Medulla oblongata (tissue), 1 donor: Measurements from ENCODE around the gene CYP26B1.
A peak's percentile ranks its signal among the peaks of the same experiment; 100 is the strongest.

Experiments used
- DNase-seq: peaks from one replicate; pipeline ENCODE4 v3.0.0-alpha.2; 2015; ENCODE audit errors: extremely low spot score

CYP26B1 gene

DNA sequence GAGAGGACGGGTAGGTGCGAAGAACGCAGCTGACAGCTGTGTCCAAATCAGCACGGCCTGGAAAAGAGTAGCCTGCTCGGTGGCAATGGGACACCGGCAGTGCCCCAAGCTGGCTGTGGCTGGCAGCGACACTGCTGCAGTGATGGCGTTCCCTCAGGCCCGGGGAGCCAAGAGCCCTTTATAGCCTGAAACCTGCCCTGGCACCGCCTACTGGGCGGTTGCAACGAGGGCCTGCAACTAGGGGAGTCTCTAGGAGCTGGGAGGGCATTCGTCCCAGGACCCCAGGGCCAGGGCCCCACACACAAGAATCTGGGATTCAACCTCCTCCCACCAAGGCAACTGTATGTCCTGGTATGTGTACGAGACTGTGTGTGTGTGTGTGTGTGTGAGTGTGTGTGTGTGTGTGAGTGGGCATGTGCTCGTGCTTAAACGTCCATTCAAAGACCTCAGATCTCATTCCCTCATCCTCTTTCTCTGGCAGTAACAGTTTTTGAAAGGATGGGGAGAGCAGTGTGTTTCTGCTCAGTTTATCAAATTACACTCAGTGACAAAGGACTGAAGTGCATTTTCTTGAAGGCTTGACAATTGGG lies 6.8 kb upstream of the CYP26B1 start:
- DNase-seq = no peak

DNA sequence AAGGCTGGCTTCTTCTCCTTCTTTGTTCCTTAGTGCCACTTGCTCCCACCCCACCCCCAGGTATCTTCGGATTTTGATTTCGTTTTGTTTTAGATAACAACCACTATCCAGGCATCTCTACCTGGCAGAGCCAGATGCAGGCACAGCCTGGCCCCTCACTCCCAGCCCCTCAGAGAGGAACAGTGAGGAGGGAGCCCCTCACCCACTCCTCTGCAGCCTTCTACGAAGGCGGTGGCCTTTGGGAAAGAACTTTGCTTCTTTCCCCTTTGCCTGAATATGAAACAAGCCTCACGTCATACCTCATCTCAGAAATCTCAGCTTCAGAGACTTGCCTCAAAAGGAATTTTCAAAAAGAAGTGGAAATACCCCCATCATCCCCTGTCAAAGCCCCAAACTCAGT lies 6.3 kb upstream of the CYP26B1 start:
- DNase-seq = no peak

DNA sequence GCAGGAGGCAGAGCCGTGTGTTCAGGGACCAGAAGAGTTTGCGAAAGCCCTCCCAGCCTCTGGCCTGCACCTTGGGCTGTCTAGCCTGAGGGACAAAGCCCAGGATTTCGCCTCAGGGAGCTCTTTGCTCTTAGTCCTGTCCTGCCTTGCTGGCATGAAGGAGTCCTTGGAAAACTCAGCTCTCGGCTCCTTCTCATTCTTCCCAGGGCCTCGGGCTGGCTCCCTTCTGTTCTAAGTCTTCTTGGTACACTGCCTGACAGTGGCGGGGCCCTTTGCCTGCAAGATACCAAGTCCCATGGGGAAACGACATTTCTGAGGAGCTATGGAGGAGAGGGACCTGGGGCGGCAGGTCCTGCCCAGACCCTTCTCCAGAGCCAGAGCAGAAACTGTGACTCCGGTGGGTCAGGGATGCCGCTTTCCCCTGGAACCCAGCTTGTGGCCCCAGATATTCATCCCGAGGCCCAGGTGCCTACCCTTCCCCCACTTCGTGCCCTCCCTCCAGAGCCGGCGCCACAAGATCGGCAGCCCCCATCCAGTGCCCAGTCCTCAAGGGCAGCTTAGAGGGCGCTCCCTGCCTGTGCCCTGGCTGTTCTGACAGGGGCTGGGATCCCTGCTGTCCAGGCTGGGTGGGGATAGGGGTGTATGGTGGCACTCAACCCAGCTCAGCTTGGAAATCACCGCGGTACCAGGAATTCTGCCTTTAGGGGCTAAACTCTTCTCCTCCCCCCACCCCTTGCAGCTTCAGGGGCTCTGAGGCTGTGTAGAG lies 5.5 kb upstream of the CYP26B1 start:
- DNase-seq = no peak

DNA sequence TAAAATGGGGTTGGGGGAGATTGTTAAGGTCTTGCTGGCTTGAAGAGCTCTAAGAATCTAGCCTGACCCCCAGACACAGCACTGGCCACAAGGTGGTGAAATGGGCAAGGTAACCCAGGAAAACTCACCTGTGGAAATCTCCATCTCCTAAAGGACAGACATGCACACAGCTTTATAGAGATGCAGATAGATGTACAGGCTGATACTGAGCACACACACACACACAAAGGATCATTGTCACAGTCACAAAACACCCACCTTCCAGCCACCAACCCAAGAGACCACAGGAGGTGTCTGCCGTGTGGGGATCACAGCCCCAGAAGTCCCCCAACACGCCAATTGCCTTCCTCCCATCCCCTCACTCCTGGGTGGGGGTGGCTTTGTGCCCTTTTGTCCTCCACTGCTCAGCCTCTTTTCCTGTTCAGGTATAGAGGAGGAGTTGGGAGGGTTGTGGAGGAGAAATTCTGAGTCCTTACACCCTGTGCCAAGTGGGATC lies 3.2 kb upstream of the CYP26B1 start:
- no peak for DNase-seq

DNA sequence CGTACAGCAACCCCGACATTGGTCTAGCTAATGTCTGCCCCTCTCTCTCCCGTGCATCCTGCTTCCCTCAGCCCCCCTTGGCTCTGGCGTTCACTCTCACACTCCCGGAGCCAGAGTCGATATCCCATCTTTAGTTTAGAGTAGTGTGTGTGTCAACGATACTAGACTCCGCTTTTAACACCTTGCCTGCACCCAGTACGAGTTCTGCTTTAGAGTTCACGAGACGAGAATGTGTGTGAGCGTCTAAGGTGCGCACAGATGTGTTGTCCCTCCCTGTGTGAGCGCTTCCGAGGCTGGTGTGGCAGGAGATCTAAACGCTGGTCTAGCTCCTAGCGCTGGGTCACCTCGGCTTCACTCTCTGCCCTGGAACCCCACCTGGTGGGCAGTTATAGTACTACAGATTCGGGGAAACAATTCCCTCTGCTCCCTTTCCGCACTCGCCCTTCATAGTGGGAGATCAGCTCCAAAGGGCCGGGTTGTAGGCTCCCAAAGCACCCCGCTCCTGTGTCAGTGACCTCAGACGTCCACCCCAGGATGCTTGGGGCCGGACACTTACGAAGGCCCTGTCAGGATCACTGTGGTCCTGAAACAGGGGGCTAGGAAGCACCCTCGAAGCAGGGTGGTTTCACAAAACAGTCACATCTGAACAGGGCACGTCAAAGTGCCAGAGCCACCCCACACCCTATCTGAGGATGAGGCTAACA lies 2.6 kb upstream of the CYP26B1 start:
- DNase-seq = peak; percentile 92

DNA sequence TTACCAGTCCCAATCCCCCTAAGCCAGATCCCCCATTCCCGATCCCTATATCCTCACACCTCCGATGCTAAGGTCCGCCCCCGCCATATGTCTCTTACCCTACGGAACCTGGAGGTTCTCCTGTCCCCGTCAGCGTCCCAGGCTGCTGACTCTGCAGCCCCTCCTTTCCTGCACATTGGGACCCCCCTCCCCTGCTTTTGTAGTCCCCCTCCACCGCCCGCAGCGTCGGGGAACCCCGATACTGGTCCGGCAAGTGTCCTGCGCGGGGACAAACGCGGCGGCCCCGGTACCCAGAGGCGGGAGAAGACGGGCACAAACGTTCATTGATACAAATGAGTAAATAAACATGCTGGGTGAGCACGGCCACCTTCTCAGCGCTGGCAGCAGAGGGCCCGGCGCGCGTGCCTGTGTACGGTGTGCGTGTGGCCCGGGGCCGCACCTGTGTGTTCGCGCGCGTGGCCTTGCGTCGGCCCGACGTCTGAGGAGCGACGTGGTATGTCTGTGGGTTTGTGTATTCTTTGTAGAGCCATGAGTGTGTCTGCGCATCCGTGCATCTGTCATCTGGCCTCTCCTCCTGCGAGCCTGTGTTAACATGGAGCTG lies 2.0 kb upstream of the CYP26B1 start:
- DNase-seq = no peak

DNA sequence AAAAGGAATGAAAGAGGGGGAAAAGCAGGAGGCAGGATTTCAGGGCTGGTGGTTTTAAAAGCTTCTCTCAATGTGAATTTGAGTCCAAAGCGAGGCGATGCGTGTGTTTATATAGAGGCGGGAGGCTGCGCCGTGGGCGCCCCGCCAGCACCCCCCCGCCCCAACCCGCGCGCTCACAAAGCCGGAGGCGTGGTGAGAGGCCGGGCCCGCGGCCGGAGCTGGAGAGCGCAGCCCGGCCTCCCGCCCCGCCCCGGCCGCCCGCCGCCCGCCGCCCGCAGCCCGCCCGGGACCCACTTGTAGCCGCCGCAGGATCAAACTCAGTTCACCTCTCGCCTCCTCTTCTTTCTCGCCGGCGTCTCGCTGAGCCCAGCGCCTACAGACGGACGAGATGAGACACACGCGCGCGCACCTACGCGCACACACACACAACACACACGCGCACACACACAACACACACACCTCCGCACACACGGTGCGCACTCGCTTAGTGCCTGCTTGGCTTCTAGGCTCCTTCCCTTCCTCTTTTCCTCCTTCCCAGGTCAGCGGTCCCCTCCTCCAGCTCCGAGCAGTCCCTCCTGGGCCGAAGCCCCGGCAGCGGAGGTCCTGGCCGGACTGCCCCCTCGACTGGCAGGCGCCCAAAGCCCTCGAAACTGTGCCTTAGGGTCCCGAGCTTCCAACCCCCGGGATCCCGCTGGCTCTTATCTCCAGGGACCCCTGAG lies 1.3 kb upstream of the CYP26B1 start:
- DNase-seq = peak; percentile 56

DNA sequence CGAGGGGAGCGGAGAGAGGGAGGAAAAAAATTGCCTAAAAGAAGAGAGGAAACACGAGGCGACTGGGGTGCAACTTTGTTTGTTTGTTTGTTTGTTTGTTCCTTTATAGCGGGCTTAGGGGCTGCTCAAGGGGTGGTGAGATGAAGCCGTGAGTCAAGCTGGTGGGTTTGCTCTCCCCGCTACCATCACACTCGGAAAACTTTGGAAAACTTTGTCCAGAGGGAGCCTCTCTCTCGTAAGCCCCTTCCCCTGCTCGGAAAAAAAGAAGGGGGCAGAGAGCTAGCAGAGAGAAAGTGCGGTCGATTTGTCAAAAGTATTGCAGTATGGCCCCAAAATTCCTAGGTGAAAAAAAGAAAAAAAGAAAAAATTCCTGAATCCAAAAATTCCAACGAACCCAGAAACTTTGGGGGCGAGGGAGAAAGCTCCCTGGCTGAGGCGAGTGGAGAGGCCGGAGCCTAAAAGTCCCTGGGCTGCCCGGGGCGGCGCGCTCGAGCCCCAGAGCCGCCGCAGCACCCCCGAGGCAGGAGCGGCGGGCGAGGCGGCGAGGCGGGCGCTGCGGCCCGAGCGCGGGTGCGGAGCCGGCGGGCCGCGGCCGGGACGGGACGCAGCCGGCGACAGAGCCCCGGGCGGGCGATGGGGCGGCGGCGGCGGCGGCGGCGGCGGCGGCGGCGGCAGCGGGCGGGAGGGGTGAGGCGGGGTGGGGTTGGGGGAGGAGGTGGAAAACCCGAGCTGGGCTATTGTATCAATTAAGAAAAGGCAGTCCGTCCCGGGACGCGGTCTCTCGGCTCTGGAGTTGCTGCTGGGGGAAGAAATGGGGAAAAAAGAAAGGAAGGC lies 558 bp upstream of the CYP26B1 start:
- no peak for DNase-seq

DNA sequence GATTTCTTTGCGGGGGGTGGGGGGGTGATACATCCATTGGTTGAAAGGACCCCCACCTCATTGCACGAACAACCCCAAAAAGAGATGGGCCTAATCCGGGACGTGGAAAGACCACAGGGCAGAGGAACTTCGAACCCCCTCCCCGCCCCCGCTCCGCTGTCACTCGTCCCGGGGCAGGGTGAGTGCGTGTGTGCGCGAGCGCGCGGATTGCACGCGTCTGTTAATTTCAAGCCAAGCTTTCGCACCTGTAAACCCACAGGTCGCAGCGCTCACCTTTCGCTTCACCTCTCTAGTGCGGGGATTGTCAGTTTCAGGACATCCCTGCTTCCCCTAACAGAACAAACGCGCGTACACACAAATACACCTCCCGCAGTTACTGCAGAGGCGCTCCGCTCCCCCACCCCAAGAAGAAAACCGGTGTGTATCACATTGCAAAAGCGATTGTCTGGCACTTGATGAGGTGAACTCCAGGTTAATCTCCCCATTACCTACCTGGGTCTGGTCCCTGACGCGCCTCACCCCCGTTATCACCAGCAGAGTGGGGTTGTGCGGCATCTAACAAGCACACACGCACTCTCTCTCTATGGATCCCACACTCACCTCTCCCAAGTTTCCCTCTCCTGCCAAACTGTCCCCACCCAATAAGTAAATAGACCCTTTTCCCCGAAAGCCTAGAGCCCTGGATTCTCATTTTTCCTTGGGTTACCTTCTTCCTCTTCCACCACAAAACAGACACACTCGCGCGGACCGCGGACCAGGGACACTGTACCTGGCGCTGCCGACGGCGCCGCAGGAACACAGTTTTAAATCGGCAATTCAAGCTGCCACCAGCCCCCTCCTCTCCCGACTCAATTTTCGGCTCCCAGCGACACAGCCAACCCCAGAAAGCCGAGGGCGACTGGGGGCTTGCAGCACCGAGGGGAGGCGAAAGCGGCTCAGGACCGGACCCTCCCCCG lies 1.0 kb downstream of the CYP26B1 start:
- no peak for DNase-seq

DNA sequence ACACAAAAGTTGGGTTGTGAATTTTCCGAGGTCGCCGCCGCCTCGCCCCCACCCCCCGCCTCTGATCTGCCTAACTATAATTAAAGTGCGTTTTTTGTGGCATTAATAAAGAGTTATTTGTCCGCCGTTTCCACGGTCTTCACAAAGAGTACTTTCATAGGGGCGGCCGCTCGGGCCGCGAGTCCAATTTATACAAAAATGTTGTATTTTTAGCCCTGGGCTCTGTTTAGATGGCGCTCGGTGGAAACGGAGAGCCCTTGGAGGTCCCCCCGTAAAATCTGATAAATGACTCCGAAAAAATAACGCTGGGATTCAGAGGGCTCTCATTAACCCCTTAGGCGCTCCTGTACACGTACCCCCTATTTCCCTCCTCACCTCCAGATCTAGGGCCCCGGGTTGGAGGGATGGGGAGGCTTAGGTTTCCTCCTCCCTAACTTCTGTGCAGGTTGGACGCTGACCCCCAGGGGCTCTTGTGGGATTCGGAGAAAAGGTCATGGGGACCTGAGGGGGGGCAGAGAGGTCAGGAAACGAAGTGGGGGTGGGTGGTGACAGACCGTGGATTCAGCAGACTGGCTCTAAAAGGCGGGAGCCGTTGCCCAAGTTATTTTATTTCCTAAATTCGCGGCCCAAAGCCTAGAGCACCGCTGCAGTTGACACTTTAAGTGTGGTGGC lies 1.9 kb downstream of the CYP26B1 start:
- no peak for DNase-seq

DNA sequence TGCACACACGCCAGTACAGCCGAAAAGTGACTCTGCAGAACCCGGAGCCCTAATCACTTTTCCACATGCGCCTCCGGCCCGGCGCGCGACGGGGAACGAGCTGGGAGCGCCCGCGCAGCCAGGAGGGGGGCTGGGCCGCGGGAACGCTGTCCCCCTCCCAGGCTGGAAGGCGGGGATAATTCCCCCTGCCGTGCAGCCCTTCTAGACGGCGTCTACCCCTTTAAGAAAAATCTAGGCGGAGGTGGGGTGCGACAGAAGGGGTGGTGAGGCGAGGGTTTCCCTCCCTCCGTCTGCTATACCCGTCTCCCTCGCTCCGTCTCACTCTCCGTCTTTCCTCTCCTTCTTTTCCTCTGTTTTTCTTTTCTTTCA lies 2.4 kb downstream of the CYP26B1 start:
- no peak for DNase-seq

DNA sequence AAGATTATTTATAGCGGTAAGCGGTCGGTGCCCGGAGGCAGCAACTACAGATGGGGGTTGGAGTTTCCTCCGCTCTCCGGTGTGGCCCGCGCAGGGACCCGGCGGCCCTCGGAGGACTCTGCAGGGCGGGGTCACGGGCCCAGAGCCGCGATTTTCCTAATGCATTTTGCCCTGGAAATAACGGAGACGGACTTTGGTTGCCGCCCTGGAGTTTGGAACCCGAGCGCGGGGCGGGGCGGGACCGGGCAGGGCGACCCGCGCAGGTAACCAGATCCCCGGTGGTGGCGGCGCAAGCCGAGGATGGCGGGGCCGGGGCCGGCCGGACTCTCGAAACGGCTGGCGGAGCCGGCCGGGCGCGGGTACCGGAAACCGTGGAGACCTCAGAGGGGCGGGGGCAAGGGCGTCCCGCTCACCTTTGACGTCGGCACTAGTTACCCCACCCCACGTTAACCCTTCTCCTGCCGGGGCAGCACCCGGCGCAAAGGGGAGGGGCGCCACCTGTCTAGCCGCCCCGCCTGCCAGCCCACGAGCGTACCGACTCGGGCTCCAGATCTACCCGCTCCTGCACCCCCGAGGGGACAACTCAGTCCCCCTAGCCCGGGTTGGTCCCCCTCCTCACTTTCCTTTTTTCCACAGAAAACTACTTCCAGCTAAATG lies 2.9 kb downstream of the CYP26B1 start:
- no peak for DNase-seq

DNA sequence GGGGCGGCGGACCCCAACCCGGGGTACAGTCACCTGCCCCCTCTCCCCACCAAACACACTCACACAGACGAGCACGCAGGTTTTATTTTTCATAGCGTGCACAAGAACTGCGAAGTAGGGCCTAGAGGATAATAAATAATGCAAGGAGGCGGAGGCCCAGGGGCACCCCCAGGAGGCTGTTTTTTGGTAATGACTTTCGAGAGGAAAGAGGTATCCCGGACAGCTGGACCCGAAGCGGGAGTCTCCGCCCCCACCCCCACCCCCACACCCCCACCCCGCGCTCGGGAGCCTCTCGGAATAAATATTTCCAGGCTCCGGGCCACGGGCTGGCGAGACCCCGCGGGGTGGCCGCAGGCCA lies 3.4 kb downstream of the CYP26B1 start:
- no peak for DNase-seq

DNA sequence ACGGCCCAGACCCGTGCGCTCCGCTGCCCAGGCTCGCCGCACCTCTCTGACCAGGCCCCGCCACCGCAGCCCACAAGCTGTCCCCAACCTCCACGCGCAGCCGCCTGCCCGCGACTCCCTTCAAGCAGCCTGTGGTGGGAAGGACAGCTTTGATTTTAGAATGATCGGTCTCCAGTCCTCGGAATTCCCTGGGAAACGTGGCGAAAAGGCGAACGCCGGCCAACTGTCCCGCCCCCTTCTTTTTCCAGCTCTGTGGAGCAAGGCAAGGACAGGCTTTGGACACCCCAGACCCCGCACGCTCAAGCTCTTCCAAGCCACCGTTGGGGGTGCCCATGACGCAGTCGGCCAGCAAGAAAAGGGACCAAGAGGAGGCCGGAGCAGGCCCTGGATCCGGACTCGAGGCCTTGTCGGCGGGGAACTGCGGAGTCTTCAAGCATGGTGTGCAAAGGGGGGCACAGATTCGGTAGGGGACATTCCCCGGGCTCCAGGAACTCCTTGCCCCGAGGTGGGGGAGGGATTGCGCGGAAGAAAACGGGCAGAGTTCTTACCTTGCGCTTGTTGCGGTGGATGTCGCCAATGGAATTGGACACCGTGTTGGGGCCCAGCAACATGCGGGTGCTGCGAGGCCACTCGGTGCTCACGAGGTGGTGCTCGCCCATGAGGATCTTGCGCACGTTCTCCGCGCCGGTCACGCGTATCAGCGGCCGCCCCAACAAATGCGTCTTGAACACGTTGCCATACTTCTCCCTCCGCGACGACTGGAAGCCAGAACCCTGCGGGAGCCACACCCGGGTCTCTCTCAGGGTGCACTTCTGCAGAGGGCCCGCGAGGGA lies 4.0 kb downstream of the CYP26B1 start:
- DNase-seq = no peak

DNA sequence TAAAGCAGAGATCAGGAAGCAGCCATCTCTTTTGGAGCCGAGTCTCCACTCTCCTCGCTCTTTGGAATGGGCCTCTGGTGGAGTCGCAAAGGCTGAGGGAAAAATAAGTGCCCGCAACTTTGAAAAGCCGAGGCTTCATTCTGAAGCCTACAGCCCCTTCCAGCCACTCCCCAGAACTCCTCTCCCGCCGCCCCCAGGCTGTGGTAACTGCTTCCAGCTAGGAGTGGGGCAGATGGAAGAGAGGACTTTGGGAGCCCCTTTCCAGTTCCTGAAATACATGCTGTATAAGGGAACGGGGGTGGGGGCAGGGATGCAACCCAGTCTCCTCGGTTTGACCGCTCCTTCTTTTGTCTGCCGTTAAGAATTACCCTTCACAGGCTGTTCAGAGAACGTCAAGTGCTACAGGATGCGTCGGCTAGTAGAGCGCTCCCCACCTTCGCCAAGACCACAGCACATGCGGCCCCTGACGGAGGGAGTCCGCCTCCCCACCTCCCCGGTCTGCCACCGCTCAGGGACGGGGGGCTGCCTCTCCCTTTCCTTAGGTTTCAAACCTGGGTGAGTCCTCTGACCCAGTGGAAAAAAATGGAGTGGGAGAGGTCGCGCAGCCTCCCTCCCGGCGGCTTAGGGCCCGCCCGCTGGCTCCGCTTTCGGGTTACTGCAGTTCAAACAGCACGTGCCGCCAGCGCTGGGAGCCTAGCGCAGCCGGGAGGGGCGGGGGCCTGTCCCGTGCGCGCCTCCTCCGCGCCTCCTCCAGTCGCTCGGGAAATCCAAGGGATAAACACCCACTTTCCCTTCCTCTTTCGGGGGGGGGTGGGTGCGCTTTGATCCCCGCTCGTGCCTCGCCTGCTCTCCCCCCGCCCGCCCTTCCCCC lies 4.9 kb downstream of the CYP26B1 start:
- DNase-seq = no peak

DNA sequence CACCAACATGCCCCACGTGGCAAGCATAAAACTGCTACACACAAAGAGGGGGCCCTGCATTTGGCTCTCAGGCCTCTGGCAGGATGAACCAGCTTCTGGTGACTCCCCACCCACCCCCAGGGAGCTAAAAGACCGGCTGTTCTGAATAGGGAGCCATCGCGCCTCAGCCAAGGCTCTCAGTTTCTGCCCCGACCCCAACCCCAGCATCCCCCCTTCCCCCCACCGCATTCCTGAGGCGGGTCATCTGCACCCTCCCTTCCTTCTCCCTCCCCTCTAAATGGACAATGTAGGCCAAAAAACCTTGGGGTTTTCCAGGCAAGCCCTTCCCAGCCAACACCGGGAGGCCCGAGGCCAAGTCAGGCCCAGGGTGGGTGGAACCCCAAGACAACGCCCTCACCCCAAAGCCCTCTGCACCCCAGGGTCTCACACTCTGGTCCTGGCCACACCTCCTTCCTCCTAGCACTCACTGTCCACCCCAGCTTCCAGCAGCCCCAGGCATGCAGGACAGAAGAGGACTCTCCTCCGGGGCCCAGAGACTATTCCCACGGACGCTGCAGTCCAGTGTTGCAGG lies 5.7 kb downstream of the CYP26B1 start:
- no peak for DNase-seq
